ENCODE measurements around the gene DEDD.

DEDD gene

GRCh38 chr1:161132410-161133219 is at the start of gene DEDD:
Gene DEDD, minus strand, starts transcription at chr1:161132667. Its CDS starts 8,205 bp downstream, at chr1:161124462.
- DNase-seq: peak; percentile 96

- DNase-seq: peak; percentile 68 to 74
Observed at GRCh38 chr1:161182214-161182613, 49.7 kb upstream of the DEDD start.

- no peak for DNase-seq
Observed at GRCh38 chr1:161180639-161181038, 48.2 kb upstream of the DEDD start.

GRCh38 chr1:161179698-161180097 is 47.2 kb upstream of the DEDD start:
- no peak for DNase-seq

- DNase-seq: no peak
Observed at GRCh38 chr1:161177936-161178244, 45.4 kb upstream of the DEDD start.

GRCh38 chr1:161177112-161177935 is 44.9 kb upstream of the DEDD start, which contains the start of gene B4GALT3:
Gene B4GALT3, minus strand, starts transcription at chr1:161177507. Its CDS starts 1,447 bp downstream, at chr1:161176060.
- peak; percentile 90 to 93 for DNase-seq

GRCh38 chr1:161176468-161177111 is 44.1 kb upstream of the DEDD start:
- DNase-seq: no peak

- DNase-seq: no peak
Observed at GRCh38 chr1:161175771-161176453, 43.4 kb upstream of the DEDD start.

- no peak for DNase-seq
Observed at GRCh38 chr1:161174911-161175310, 42.4 kb upstream of the DEDD start.

GRCh38 chr1:161173711-161174110 is 41.2 kb upstream of the DEDD start:
- DNase-seq: no peak

GRCh38 chr1:161172776-161173376 is 40.4 kb upstream of the DEDD start:
- DNase-seq: no peak

- DNase-seq: no peak
Observed at GRCh38 chr1:161172349-161172748, 39.9 kb upstream of the DEDD start.

- DNase-seq: no peak
Observed at GRCh38 chr1:161171696-161172095, 39.2 kb upstream of the DEDD start.

- DNase-seq: no peak
Observed at GRCh38 chr1:161171191-161171590, 38.7 kb upstream of the DEDD start.

- DNase-seq: no peak
Observed at GRCh38 chr1:161168906-161169305, 36.4 kb upstream of the DEDD start.

GRCh38 chr1:161166669-161167548 is 34.4 kb upstream of the DEDD start:
- DNase-seq: no peak

- DNase-seq: peak; percentile 95 to 96
Observed at GRCh38 chr1:161165742-161166668, 33.5 kb upstream of the DEDD start, which contains the start of gene PPOX. Gene PPOX, plus strand, starts transcription at chr1:161166426. Its CDS starts 422 bp downstream, at chr1:161166848.

GRCh38 chr1:161164901-161165610 is 32.6 kb upstream of the DEDD start:
- DNase-seq: no peak

- DNase-seq: no peak
Observed at GRCh38 chr1:161163793-161164192, 31.3 kb upstream of the DEDD start.

Measured in CD4-positive, alpha-beta T cell treated with Interleukin-1 beta for 1 hour (primary cell).